Stomach (tissue), 4 donors: ENCODE results near the gene ATRNL1.

ENCODE experiments used
- CTCF ChIP-seq, 7 experiments: fragments of 450-650 bp in 4 of 7; fragments of 200-600 bp in 3 of 7; sonication (generic) in 3 of 7; IDR thresholded peaks; one replicate each; pipeline ENCODE4 v1.5.1; 2016 to 2019; ENCODE audit warnings: antibody characterized with exemption in 7 of 7, control low read depth in 2 of 7, mild to moderate bottlenecking in 1 of 7
- EP300 ChIP-seq: sonication (generic); formaldehyde crosslinking; IDR thresholded peaks from one replicate; pipeline ENCODE4 v1.6.1; 2017; ENCODE audit warnings: antibody characterized with exemption
- POLR2A ChIP-seq, 4 donors: fragments of 450-650 bp; IDR thresholded peaks; one replicate each; pipeline ENCODE4 v1.6.1; 2016; ENCODE audit warnings: antibody characterized with exemption in 4 of 4, control low read depth in 2 of 4, mild to moderate bottlenecking in 1 of 4, moderate library complexity in 1 of 4

- TF ChIP-seq CTCF (IDR thresholded peaks at IDR 0.05) (no peak), EP300 (no peak), POLR2A (IDR thresholded peaks at IDR 0.05) (no peak)
Observed at GRCh38 chr10:115801992-115802391, 708.8 kb downstream of the ATRNL1 start.
